Right lobe of liver (tissue), 6 donors: ENCODE data around the gene YOD1. TPM values are rescaled to one million over a fixed set of nuclear protein-coding genes. Genes with fewer than 3 reads are reported as not detected.
A peak's percentile ranks its signal among the peaks of the same experiment; 100 is the strongest.

Experiments
- ATAC-seq, 4 donors: fragments of 200-7000 bp; cut with Tn5 transposase; one replicate each; pipeline ENCODE4 v1.9.1; 2020; ENCODE audit warnings: mild to moderate bottlenecking in 4 of 4, moderate library complexity in 4 of 4
- DNase-seq, 3 donors: peaks; one replicate each; pipeline ENCODE4 v3.0.0-alpha.2; 2020
- H3K27ac ChIP-seq, 3 donors: fragments of 200-600 bp; one replicate each; pipeline ENCODE4 v1.8.0; 2022
- H3K27me3 ChIP-seq, 2 donors: fragments of 200-600 bp; one replicate each; pipeline ENCODE4 v1.8.0; 2022
- H3K36me3 ChIP-seq, 4 donors: fragments of 200-600 bp; sonication (generic) in 1 of 4; one replicate each; pipeline versions ENCODE4 v1.5.1 to v1.8.0; 2017 to 2022; ENCODE audit warnings: control low read depth in 1 of 4
- H3K4me1 ChIP-seq, 4 donors: fragments of 200-600 bp; sonication (generic) in 1 of 4; one replicate each; pipeline versions ENCODE4 v1.5.1 to v1.8.0; 2017 to 2022; ENCODE audit warnings: control low read depth in 1 of 4
- H3K4me3 ChIP-seq, 3 donors: fragments of 200-600 bp; one replicate each; pipeline ENCODE4 v1.8.0; 2022
- H3K9me3 ChIP-seq, 4 donors: fragments of 200-600 bp; sonication (generic) in 1 of 4; one replicate each; pipeline versions ENCODE4 v1.5.1 to v1.8.0; 2017 to 2022; ENCODE audit warnings: control low read depth in 1 of 4
- POLR2A ChIP-seq: fragments of 450-650 bp; IDR thresholded peaks from one replicate; pipeline ENCODE4 v1.6.1; 2017; ENCODE audit warnings: antibody characterized with exemption, mild to moderate bottlenecking
- WGBS: methylation state at CpG from one replicate; pipeline ENCODE4 v1.1.6; 2018; ENCODE audit warnings: low coverage, low lambda C conversion rate; ENCODE audit not compliant: insufficient coverage; ENCODE audit errors: missing lambda C conversion rate; 5-methylcytosine and 5-hydroxymethylcytosine counted together
- intact Hi-C, 2 donors: fragments of 100-400 bp; cut with DNase I; formaldehyde crosslinking; loops; one replicate each; pipeline versions ENCODE4 v1.11.2 to v1.14.1; 2022
- total RNA-seq, 6 experiments: library from RNA; depleted of rRNA in 2 of 6; stranded (reverse); fragments of >200 nt in 2 of 6; fragmentation: NEBNext Ultra II Directional in 3 of 6; extraction: Animal tissue kit (Norgen Biotek cat#: 25700) in 3 of 6; gene quantifications; one replicate each; pipeline versions ENCODE4 v1.1.0 to v1.2.4, GENCODE V29; 2016 to 2023
- TF ChIP-seq, protein P1 (sequence below), 4 donors: fragments of 200-600 bp in 3 of 4; fragments of 450-650 bp in 1 of 4; IDR thresholded peaks; one replicate each; pipeline versions ENCODE4 v1.5.1 to v1.8.0; 2016 to 2022; ENCODE audit warnings: antibody characterized with exemption in 4 of 4, mild to moderate bottlenecking in 2 of 4
- donor health status: DM: no; HTN: yes; CAD: no.
- donor health status: DM: no; HTN: no; CAD: no.
- donor health status: DM: no; HTN: no; CAD: no.
- donor health status: DM: no; HTN: yes; CAD: no.
- donor health status: DM: no; HTN: yes; CAD: no.

The YOD1 gene
- total RNA-seq, 6 experiments from 2014 or later = 3.0 to 4.8 (median 3.5) TPM

DNA sequence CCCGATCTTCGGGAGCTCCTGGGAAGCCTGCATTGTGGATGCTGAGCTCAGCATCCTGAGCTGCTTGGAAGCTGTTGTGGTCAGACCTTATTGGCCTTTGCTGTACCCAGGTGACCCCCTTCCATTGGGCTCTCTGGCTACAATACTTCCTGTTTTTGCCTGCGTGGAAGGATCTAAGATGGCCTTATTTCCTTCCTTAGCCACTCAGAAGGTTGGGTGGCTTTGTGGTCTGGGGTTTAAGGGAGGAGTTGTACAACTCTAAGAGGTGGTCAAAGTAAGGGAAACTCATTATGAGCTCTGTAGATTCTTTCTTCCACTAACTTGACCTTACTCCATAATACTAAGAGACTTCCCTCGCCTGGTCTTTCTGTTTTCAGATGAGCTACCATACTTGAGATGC is 19.8 kb upstream of the YOD1 start:
- H3K4me1 ChIP-seq = no peaks in the 10 kb centered on the region
- intact Hi-C loops = no loop called here
- H3K27me3 ChIP-seq = no peaks in the 10 kb centered on the region
- DNase-seq (no peak), ATAC-seq (peak in 3 of 4 donors; percentile 23 to 28 (median 24))
- 59% methylated on average over 2 of the region's 4 CpGs for WGBS
- H3K4me3 ChIP-seq = no peak overlapping the region
- TF ChIP-seq, protein P1, sequence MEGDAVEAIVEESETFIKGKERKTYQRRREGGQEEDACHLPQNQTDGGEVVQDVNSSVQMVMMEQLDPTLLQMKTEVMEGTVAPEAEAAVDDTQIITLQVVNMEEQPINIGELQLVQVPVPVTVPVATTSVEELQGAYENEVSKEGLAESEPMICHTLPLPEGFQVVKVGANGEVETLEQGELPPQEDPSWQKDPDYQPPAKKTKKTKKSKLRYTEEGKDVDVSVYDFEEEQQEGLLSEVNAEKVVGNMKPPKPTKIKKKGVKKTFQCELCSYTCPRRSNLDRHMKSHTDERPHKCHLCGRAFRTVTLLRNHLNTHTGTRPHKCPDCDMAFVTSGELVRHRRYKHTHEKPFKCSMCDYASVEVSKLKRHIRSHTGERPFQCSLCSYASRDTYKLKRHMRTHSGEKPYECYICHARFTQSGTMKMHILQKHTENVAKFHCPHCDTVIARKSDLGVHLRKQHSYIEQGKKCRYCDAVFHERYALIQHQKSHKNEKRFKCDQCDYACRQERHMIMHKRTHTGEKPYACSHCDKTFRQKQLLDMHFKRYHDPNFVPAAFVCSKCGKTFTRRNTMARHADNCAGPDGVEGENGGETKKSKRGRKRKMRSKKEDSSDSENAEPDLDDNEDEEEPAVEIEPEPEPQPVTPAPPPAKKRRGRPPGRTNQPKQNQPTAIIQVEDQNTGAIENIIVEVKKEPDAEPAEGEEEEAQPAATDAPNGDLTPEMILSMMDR (IDR thresholded peaks at IDR 0.05) = no peak
- TF ChIP-seq POLR2A = no peak
- no peak overlapping the region for H3K27ac ChIP-seq
- H3K9me3 ChIP-seq = no peaks in the 10 kb centered on the region
- peaks cover 0 to 19% (median under 1%) of the 10 kb centered on the region in 4 donors for H3K36me3 ChIP-seq

DNA sequence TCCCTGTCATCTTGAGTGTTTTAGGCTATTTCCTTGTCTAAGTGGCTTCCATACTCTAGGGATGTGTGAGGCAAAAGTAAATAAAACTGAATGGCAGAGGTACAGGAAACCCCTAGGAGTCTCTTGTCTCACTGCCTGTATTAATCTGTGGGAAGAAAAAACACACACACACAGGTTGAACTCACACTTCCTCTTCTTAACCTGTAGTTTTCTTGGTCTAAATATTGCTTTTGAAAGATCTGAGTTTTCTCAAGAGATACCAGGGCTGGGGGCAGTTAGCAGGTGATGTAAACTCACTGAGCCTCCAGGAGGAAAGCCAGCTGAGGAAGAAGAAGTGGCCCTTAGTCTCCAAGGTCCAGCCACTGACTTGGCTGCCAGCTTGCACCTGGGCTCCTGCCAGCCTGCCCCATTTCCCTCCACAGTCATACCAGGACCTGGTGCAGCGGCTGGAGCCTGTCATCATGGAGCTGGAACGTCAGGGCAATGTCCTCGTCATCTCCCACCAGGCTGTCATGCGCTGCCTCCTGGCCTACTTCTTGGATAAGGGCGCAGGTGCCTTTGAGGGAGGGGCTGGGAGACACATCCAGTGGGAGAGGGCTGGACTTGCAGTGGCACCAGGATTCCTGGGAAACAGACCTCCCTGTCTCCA is 19.0 kb upstream of the YOD1 start:
- Histone ChIP-seq H3K27me3 (no peaks in the 10 kb centered on the region), H3K4me1 (no peaks in the 10 kb centered on the region), H3K36me3 (peaks cover 0 to 27% (median 3%) of the 10 kb centered on the region in 4 donors), H3K9me3 (no peaks in the 10 kb centered on the region), H3K27ac (no peak overlapping the region), H3K4me3 (no peak overlapping the region)
- no peak for TF ChIP-seq POLR2A
- TF ChIP-seq, protein P1 (IDR thresholded peaks at IDR 0.05) = no peak
- ATAC-seq (no peak), DNase-seq (no peak)
- intact Hi-C loops = no loop called here
- WGBS = no CpG with 5 or more reads among the region's 5 CpGs

DNA sequence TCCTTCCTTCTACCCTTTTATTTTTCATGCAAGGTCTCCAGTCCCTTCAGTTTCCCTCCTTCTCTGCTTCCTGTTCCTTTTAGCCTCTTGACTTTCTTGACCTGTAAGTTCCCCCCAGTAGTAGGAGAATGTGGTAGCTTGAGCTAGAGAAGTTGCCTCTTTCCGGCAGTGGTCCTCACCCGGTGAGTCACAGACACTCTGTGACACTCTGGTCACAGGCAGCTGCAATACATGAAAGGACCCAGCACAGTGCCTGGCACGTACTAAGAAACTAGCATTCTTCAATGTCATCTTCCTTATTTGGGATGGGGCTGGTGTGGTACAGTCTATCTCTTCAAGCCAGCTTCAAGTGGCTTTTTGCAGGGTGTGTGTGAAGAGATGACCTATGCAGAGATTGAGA is 18.1 kb upstream of the YOD1 start:
- TF ChIP-seq, protein P1 (IDR thresholded peaks at IDR 0.05) = no peak
- TF ChIP-seq POLR2A = no peak
- H3K36me3 ChIP-seq = peaks cover 0 to 30% (median 3%) of the 10 kb centered on the region in 4 donors
- H3K4me1 ChIP-seq = no peaks in the 10 kb centered on the region
- intact Hi-C loops = no loop called here
- DNase-seq = no peak
- H3K9me3 ChIP-seq = no peaks in the 10 kb centered on the region
- ATAC-seq = peak in 3 of 4 donors; percentile 26 to 40 (median 27)
- no peak overlapping the region for H3K27ac ChIP-seq
- H3K27me3 ChIP-seq = no peaks in the 10 kb centered on the region
- WGBS = 71% methylated on average over 3 of the region's 3 CpGs
- H3K4me3 ChIP-seq = no peak overlapping the region

DNA sequence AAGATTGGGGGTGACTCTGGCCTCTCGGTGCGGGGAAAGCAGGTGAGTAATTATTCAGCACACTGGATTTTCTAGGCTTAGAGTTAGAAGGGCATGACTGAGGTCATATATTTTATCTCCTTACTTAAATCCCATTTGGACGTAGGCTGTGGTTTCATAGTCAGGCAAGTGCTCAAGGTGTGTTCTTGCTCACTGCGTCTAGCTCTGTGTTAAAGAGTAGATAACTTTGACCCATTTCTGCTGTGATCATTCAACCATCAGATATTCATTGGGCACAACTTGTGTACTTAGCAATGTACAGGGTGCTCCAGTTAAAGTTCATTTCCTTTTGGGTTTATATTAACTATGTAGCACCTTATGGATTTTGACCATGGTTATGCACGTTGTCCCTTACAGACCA is 16.7 kb upstream of the YOD1 start:
- Histone ChIP-seq H3K27me3 (no peaks in the 10 kb centered on the region), H3K27ac (no peak overlapping the region), H3K36me3 (peaks cover 0 to 33% (median 5%) of the 10 kb centered on the region in 4 donors), H3K4me3 (no peak overlapping the region), H3K9me3 (no peaks in the 10 kb centered on the region), H3K4me1 (no peaks in the 10 kb centered on the region)
- 89% methylated on average over 4 of the region's 5 CpGs for WGBS
- no peak for ATAC-seq
- no peak for TF ChIP-seq POLR2A
- TF ChIP-seq, protein P1 (IDR thresholded peaks at IDR 0.05) = no peak
- intact Hi-C loops = no loop called here
- DNase-seq = no peak
